Frontal cortex (tissue), 4 donors: ENCODE measurements around the gene SLC47A1. TPM values are rescaled to one million over a fixed set of nuclear protein-coding genes. Genes with fewer than 3 reads are reported as not detected.
"Not testable (repeated sequence)": the region's sequence is repeated elsewhere in the genome, so short reads cannot be mapped to it uniquely, and the experiment has no call there.

ENCODE experiments used
- DNase-seq, 2 donors: peaks; one replicate each; pipeline ENCODE4 v3.0.0; 2012; ENCODE audit warnings: low spot score in 2 of 2
- FAIRE-seq: peaks from 2 replicates; lab custom pipeline; 2012; peaks lifted over from hg19 to GRCh38; lab: Jason Lieb, UNC
- total RNA-seq: library from RNA; depleted of rRNA; stranded (reverse); fragments of >200 nt; gene quantifications from one replicate; pipeline ENCODE4 v1.2.3, GENCODE V29; 2014
- donor health status: control.
- donor health status: control.
- donor health status: control.

SLC47A1 gene
- total RNA-seq, 1 donor from 2014 or later = 4.9 TPM

DNA sequence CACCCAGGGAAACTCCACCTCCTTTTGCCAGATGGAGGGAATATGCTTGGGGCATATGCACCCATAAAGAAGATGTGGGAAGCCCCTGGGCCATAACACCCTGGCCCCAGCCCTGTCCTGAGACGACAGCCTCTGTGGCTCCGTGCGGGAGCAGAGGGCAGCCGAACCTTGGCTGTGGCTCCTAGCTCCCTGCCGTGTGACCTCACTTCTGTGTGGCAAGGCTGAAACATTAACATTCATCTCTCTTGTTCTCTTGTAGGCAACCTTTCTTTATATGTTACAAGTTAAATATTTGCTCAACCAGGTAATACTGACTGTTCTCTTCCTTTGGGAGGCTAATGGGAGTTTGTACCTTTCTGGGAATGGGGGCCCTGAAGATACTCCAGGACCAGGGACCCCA lies 17.5 kb downstream of the SLC47A1 start:
- DNase-seq (no peak), FAIRE-seq (no peak)

GRCh38 chr17:19551591-19552148 lies 18.0 kb downstream of the SLC47A1 start:
- FAIRE-seq = no peak
- DNase-seq = no peak

DNA sequence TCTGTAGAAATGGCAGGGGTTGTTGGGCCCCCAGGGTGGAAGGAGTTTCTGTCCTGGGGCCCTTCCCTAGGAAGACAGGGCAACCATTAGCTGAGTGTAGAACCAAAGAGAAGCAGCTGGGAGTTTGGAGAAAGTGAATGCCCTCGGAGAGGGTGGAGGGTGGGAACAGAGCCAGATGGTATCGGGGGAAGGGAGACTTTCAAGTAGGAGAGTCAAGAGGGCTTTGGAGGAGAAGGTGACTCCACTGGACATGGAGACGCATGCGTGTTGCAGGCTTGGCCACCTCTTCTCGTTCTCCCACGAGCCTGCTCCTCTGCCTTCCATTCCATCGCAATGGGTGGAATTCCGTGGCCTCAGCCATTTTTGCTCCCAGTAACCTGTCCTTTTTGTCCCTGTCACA lies 19.4 kb downstream of the SLC47A1 start:
- DNase-seq = no peak
- FAIRE-seq = no peak

DNA sequence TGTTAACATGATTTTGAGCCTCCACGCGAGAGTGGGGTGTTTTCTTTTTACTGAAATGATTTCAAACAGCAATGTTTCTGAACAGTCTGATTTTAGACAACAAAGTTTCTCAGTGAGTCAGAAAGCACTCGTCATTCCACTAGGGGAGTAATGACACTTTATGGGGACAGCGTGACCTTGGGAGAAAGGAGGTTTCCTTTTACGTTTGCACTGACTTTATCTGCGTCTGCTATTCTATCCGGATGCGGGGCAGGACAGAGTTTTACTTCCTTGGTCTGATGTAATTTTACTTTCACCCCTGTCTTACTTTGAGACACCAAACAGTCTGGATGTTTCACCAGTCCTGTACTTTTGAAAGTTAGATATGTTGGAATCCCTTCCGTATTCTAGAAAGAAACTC lies 20.7 kb downstream of the SLC47A1 start:
- FAIRE-seq (no peak), DNase-seq (no peak)

- DNase-seq = no peak
- FAIRE-seq = no peak
Observed at GRCh38 chr17:19555746-19556145, 22.1 kb downstream of the SLC47A1 start.

DNA sequence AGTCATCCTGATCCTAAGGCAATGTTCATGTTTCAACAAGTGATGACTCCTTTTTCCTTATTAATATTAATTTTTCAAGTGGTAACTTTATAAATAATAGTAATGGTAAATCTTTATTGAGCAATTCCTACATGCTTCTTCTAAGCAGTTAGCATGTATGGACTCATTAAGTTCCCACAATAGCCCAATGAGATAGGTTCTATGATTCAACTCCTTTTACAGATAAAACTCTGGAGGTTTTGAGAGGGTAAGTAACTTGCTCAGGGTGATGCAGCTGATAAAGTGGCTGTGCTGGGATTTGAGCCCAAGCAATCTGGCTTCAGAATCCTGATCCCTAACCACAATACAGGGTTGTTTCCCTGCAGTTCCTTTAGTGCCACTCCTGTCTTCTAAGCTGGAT lies 25.3 kb downstream of the SLC47A1 start:
- no peak for DNase-seq
- FAIRE-seq = no peak

GRCh38 chr17:19561697-19562318 lies 28.2 kb downstream of the SLC47A1 start:
- FAIRE-seq = no peak

DNA sequence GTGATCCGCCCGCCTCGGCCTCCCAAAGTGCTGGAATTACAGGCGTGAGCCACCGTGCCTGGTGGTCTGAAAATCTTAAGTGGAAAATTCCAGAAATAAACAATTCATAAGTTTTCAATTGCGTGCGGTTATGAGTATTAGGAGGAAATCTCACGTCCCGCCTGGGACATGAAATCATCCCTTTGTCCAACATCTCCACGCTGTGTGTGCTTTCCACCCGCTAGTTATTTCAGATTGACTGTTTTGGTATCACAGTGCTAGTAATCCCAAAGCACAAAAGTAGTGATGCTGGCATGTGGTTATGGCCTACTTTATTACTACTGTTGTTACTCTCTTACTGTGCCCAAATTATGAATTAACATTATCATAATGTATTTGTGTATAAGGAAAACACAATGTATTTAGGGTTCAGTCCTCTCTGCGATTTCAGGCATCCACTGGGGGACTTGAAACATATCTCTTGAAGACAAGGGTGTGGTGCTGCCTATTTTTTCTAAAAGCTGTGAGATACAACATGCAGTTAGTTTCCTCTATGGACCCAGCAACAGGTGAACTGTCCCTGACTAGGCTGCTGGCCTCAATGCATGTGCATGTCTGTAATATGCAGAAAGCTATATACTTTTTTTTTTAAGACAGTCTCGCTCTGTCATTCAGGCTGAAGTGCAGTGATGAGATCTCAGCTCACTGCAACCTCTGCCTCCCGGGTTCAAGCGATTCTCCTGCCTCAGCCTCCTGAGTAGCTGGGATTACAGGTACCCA lies 32.3 kb downstream of the SLC47A1 start:
- FAIRE-seq = no peak
- no peak for DNase-seq

More at GRCh38 chr17:19561697-19562318, 28.2 kb downstream of the SLC47A1 start:
- DNase-seq = no peak

DNA sequence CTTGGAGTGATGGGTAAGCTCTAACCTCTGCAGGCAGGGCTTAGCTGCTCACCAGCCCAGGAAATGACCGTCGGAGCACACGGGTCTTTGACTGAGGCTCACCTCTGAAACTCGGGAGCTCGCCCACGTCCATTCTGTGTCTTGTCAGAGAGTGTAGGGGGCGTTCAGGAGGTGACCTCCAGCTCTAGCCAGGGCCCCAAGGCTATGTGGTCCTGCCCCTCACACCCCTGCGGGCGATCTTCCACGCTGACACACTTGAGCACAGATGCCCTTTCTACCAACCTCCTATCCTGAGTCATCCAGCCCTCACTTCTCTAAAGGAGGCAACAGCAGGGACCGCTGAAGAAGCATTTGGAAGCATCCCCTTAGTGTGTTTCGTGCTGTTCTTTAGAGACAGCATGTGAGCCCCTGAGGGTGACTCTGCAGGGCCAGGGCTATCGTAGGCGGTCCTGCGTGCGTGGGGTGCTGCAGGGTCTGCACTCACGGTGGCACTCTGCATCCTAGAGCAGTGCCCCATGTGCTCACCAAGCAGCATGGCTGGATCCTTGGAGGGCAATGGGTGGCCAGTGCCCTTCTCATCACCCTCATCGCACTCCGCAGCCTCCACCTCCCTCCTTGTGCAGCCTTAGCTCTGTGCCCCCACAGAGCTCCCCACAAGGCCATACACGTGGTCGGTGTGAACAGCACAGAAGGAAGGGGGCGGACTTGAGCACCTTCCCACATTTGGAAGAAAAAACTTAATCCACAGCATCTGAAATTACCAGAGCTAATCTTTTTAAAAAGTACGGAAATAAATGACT lies 33.8 kb downstream of the SLC47A1 start:
- FAIRE-seq (no peak), DNase-seq (no peak)

- FAIRE-seq (no peak), DNase-seq (no peak)
Observed at GRCh38 chr17:19568016-19568350, 34.3 kb downstream of the SLC47A1 start.

DNA sequence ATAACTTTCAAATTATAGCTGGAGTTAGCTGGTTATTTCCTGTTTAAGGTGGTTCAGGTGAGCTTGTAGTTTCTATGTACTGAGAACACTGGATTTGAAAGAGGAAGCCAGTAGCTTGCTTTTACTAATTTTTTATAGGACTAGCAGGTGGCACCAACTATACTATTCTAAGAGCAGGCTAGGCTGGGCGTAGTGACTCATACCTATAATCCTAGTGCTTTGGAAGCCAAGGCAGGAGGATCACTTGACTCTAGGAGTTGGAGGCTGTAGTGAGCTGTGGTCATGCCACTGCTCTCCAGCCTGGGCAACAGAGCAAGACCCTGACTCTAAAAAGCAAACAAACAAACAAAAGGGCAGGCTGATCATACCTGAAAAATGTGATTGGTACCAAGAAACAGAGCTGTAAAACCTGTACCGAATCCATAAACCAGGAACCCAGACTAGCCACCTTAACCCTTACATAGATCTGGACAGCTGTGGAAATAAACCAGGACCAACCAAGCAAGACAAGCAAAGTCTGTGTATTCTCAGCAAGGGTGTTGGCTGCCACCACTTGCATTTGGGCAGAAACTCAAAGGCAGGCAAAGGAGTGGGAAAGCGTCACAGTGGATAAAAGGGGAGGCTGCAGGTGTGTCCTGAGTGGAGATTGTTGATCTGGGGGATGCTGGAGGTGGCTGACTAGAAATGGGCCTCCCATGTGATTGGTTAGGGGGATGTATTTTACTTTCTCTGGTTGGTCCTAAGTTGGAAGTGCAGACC lies 36.3 kb downstream of the SLC47A1 start:
- no peak for FAIRE-seq

DNA sequence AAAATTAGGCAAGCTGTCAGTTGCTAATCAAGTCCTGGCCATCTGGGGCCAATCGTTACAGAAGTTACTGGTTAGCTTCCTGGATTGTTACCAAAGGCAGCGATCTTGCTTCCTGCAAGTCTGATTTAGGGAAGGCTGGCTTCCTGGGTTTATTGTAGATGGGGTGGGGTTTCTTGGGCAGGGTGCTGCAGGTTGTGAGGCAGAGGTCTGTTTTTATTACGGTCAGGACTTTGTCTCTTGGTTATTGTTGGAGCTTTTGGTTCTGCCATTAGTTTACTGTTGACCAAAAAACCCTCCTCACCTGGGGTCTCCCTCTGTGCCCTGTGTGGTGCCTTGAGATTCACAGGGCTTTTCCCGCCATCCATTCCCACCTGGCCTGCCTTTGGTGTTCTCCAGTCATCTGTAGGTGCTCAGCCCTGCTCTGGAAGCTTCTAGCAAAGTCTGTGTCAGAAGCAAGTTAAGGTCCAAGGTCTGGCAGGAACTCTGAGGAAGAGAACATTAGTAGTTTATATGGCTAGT lies 36.9 kb downstream of the SLC47A1 start:
- FAIRE-seq = no peak
- DNase-seq = no peak

More for the DNA sequence above, 36.3 kb downstream of the SLC47A1 start:
- no peak for DNase-seq

- DNase-seq (no peak), FAIRE-seq (no peak)
Observed at GRCh38 chr17:19573075-19573474, 39.4 kb downstream of the SLC47A1 start.

- FAIRE-seq (no peak), DNase-seq (no peak)
Observed at GRCh38 chr17:19574956-19575355, 41.3 kb downstream of the SLC47A1 start.

DNA sequence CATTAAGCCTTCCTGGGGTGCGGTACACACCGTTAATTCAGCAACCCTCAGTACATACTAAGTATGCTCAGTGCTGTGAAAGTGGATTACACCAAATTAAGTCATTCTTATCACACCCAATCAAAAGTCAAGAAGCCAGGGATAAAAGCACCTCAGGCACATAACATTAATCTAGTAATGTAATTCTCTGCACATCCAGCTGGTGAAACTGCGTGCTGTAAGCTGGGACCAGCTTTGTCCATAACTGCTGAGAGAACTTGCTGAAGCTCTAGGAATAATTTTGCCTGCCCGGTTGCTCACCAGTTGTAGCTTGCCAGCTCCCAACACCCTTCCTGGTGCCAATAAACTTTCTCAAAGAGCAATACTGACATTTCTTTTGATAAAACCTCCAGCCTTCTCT lies 44.9 kb downstream of the SLC47A1 start:
- FAIRE-seq (no peak), DNase-seq (no peak)

- DNase-seq (no peak), FAIRE-seq (no peak)
Observed at GRCh38 chr17:19579192-19579761, 45.6 kb downstream of the SLC47A1 start.

GRCh38 chr17:19579867-19580565 lies 46.4 kb downstream of the SLC47A1 start:
- DNase-seq (peak in 1 of 2 donors; percentile 64), FAIRE-seq (no peak)

DNA sequence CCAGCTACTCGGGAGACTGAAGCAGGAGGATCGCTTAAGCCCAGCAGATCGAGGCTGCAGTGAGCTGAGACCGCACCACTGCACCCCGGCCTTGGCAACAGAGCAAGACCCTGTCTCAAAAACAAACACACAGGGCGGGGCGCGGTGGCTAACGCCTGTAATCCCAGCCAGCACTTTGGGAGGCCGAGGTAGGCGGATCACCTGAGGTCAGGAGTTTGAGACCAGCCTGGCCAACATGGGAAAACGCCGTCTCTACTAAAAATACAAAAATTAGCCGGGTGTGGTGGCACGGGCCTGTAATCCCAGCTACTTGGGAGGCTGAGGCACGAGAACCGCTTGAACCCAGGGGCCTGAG lies 46.9 kb downstream of the SLC47A1 start:
- DNase-seq, FAIRE-seq: not testable (repeated sequence)

- FAIRE-seq, DNase-seq: not testable (repeated sequence)
Observed at GRCh38 chr17:19582152-19582551, 48.5 kb downstream of the SLC47A1 start.
